Stomach smooth muscle (tissue), 2 donors: Measurements from ENCODE around the gene OTOG.

Experiments
- H3K27ac ChIP-seq: one replicate; pipeline ENCODE4 v1.7.0; 2013; ENCODE audit warnings: mild to moderate bottlenecking, low read length, inconsistent platforms
- H3K27me3 ChIP-seq, 2 donors: one replicate each; pipeline ENCODE4 v1.7.0; 2013; ENCODE audit warnings: low read length in 2 of 2; ENCODE audit not compliant: insufficient read depth in 2 of 2, control insufficient read depth in 1 of 2
- H3K36me3 ChIP-seq, 2 donors: one replicate each; pipeline ENCODE4 v1.7.0; 2013; ENCODE audit warnings: low read length in 2 of 2; ENCODE audit not compliant: control insufficient read depth in 2 of 2, insufficient read depth in 2 of 2
- H3K4me1 ChIP-seq: one replicate; pipeline ENCODE4 v1.7.0; 2013; ENCODE audit warnings: low read length; ENCODE audit not compliant: control insufficient read depth, insufficient read depth
- H3K4me3 ChIP-seq, 2 donors: one replicate each; pipeline ENCODE4 v1.7.0; 2013; ENCODE audit warnings: low read length in 2 of 2
- H3K9ac ChIP-seq, 2 donors: one replicate each; pipeline ENCODE4 v1.7.0; 2013; ENCODE audit warnings: low read length in 2 of 2, mild to moderate bottlenecking in 1 of 2
- H3K9me3 ChIP-seq, 2 donors: one replicate each; pipeline ENCODE4 v1.7.0; 2013; ENCODE audit warnings: low read length in 2 of 2; ENCODE audit not compliant: control insufficient read depth in 2 of 2
- donor health status: healthy.
- donor health status: Pancreatic carcinoma.

Gene OTOG

DNA sequence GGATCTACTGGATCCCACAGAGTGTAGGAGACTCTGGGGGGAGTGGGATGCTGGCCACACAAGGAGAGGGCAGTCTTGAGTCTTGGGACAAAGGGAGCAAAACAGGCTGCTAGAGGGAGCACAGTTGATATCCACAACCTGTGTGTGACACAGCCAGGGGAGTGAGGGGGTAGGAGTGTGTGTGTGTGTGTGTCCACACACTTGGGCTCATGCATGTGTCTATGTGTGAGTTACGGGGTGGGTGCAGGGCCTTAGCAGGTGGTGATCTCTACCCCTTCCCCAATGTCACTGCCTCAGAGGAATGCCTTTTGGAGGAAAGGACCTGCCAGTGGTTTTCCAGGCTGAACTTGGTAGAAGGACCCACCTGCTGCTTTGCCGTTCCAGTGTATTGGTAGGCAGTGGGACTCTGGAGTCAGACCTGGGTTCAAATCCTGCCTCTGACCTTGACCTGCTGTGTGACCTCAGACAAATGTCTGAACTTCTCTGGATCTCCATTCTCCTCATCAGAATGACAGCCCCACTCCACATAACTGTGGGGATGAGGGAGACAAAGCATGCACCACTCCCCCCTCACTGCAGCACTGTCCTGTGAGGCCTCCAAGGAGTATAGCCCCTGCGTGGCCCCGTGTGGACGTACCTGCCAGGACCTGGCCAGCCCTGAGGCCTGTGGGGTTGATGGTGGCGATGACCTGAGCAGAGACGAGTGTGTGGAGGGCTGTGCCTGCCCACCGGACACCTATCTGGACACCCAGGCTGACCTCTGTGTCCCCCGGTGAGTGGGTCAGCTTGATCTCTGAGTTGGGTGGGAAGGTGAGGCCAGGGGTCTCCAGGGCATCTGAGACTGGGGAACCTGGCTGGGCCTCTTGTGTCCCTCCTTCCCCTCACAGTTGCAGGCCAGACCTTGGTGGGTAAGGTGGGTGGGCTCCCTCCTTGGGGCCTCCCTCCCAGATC is 27.4 kb downstream of the OTOG start:
- no peak overlapping the region for H3K4me3 ChIP-seq
- H3K4me1 ChIP-seq, result no peaks in the 10 kb centered on the region
- no peaks in the 10 kb centered on the region for H3K9me3 ChIP-seq
- H3K27me3 ChIP-seq, result peaks cover 0 to 6% of the 10 kb centered on the region in 2 donors
- no peaks in the 10 kb centered on the region for H3K36me3 ChIP-seq
- no peak overlapping the region for H3K9ac ChIP-seq
- no peak overlapping the region for H3K27ac ChIP-seq

DNA sequence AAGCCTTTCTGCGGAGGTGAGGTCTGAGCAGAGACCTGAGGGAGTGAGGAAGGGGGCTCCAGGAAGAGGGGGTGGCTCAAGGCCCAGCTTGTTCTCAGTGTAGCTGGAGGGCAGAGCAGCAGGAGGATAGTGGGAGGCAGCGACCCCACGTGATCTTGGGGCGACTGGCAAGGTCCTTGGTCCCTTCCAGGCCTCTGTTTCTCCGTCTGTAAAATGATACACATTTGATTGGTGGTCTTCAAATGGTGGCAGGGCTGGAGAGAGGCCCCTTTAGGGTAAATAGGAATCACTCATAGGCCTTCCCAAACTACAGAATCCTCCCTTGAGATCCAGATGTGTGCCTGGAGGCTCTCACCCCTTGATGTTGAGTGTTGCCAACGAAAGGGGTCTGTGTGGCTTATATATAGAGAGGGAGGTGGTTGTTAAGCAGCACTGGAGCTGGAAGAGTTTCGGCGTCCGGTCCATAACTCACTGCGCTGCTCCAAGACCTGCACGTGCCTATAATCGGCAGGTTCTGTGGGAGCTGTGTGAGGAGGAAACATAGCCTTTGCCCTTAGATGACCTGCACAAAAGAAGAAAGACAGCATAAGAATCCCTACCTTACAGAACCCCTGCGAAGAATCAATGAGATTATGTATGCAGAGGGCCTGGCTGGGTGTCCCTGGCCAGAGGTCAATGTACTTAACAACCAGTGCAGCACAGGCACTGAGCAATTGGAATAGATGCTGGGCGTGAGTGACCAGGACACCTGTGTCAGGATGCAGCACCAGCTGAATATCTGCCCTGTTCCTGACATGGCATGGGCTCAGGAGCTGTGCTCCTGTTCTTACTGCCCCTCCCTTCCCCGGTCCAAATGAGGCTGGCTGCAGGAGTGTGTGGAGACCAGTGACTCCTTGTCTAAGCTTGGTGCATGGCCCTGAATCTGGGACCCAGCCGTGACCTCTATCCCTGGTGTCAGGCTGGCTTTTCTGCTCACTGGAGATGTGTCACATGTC is 28.7 kb downstream of the OTOG start:
- Histone ChIP-seq H3K27ac (no peak overlapping the region), H3K27me3 (peaks cover 0 to 6% of the 10 kb centered on the region in 2 donors), H3K4me1 (no peaks in the 10 kb centered on the region), H3K36me3 (no peaks in the 10 kb centered on the region), H3K4me3 (no peak overlapping the region), H3K9ac (no peak overlapping the region), H3K9me3 (no peaks in the 10 kb centered on the region)

DNA sequence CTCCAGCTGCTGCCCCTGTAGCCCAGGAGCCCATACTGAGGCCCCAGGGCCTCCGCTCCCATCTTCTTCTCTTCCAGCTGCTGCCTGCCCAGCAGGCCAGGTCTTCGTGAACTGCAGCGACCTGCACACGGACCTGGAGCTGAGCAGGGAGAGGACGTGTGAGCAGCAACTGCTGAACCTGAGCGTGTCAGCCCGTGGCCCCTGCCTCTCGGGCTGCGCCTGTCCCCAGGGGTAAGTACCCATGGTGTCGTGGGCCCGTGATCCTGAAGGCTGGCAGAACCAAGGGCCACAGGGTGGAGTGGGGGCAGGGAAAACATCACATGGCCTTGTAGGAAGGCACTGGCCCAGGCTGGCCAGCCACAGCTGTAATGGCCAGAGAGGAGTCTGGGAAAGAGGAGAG is 31.2 kb downstream of the OTOG start:
- Histone ChIP-seq H3K9ac (no peak overlapping the region), H3K4me3 (no peak overlapping the region), H3K36me3 (no peaks in the 10 kb centered on the region), H3K9me3 (no peaks in the 10 kb centered on the region), H3K4me1 (no peaks in the 10 kb centered on the region), H3K27me3 (peaks cover 0 to 2% of the 10 kb centered on the region in 2 donors), H3K27ac (no peak overlapping the region)

DNA sequence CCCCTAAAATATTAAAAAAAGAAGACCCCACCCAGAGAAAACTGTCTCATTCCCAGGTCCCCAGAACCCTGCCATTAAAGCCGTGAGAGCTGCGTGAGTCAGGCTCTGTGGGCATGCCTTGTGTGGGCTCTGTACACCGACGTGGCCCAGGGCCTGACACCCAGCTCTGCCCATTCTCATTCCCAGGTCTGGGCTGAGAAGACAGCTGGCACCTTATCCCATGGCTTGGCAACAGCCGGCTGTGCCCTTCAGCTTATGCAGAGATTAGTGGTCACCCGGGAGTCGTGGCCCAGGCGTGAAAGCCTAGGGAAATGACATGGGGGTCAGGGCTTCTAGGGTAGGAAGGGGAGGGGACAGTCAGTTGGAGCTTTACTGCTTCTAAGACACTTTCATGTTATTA is 31.9 kb downstream of the OTOG start:
- Histone ChIP-seq H3K9me3 (no peaks in the 10 kb centered on the region), H3K4me3 (no peak overlapping the region), H3K9ac (no peak overlapping the region), H3K4me1 (no peaks in the 10 kb centered on the region), H3K36me3 (no peaks in the 10 kb centered on the region), H3K27me3 (peaks cover 0 to 2% of the 10 kb centered on the region in 2 donors), H3K27ac (no peak overlapping the region)

DNA sequence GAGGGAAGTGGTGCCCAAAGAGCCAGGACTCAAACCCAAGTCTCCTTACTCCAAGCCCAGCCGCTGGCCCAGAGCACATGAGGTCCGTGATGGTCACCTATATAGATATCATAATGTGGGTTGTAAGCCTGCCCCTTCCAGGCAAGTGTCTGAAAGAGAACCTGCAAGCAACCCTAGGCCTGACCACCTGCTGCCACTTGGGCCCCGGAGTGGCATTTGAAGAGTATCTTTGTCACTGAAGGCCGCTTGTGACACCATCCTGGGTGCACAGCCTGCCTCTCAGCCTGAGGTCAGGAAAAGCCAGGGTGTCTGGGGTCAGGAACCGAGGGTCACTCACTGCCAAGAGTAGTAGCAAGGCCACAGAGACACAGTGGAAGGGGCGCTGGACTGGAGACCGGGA is 32.4 kb downstream of the OTOG start:
- Histone ChIP-seq H3K36me3 (no peaks in the 10 kb centered on the region), H3K4me1 (no peaks in the 10 kb centered on the region), H3K27ac (no peak overlapping the region), H3K9me3 (no peaks in the 10 kb centered on the region), H3K27me3 (no peaks in the 10 kb centered on the region), H3K4me3 (no peak overlapping the region), H3K9ac (no peak overlapping the region)

DNA sequence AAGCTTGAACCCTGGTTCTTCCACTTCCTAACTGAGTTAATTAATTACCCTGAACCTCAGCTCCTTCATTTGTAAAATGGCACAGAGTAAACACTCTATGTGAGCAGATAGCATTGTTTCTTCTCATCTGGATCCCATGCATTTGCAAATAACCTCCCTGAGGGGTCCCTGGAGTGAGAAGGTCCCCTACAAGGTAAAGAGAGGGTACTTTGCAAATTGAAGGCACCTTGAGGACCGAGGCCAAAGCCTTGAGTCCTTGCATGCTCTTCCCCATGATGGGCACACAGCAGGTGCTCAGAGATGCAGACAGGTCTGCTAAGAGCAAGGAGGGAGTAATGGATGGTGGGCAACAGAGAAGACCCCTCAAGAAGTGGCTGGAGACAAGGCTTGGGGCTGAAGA is 33.2 kb downstream of the OTOG start:
- Histone ChIP-seq H3K27me3 (no peaks in the 10 kb centered on the region), H3K4me1 (no peaks in the 10 kb centered on the region), H3K9ac (no peak overlapping the region), H3K36me3 (no peaks in the 10 kb centered on the region), H3K4me3 (no peak overlapping the region), H3K9me3 (no peaks in the 10 kb centered on the region), H3K27ac (no peak overlapping the region)

DNA sequence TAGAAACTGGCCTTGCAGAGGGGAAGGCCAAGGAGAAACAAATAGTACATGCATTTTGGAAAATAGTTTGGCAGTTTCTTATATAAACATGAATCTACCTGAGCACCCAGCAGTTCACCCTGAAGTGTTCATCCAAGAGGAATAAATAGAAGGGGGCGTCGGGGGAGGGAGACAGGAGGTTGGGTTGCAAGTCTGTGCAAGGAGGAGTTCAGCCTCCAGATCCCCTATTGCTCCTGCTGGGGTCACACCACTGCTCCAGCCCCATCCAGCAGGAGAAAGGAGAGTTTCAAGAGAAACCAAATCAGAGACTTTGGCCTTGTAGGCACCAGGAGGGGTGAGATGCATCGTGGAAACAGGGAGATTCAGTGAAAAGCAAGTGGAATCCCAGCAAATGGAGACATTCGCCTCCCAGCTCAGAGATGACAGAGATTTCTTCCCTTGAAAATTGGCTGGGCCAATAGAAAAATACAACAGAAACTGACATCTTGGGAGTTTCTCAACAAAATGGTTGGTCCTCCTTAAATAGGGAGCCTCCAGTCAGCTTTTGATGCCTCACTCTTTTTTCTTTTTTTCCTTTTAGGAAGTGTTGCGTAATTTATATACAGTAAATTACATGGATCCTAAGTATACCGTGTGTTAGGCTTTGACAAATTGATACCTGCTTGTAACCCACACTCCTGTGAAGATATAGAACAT is 34.1 kb downstream of the OTOG start:
- no peaks in the 10 kb centered on the region for H3K27me3 ChIP-seq
- H3K36me3 ChIP-seq, result no peaks in the 10 kb centered on the region
- no peak overlapping the region for H3K4me3 ChIP-seq
- H3K9ac ChIP-seq, result no peak overlapping the region
- no peak overlapping the region for H3K27ac ChIP-seq
- H3K9me3 ChIP-seq, result no peaks in the 10 kb centered on the region
- H3K4me1 ChIP-seq, result no peaks in the 10 kb centered on the region

DNA sequence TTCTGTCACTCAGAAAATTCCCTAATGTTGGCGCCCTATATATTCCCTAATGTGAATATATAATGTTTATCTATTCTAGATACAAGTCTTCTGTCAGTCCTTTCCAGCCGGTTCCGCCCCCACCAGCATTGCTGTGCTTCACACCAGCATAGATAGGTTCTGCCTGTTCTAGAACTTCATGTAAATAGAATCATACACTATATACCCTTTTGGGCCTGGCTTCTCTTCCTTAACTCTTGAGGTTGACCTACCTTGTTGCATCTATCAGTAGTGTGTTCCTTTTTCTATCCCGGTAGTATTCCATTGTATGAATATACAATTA is 34.6 kb downstream of the OTOG start:
- no peaks in the 10 kb centered on the region for H3K9me3 ChIP-seq
- no peak overlapping the region for H3K9ac ChIP-seq
- H3K4me3 ChIP-seq, result no peak overlapping the region
- no peaks in the 10 kb centered on the region for H3K4me1 ChIP-seq
- H3K27ac ChIP-seq, result no peak overlapping the region
- no peaks in the 10 kb centered on the region for H3K36me3 ChIP-seq
- H3K27me3 ChIP-seq, result no peaks in the 10 kb centered on the region

DNA sequence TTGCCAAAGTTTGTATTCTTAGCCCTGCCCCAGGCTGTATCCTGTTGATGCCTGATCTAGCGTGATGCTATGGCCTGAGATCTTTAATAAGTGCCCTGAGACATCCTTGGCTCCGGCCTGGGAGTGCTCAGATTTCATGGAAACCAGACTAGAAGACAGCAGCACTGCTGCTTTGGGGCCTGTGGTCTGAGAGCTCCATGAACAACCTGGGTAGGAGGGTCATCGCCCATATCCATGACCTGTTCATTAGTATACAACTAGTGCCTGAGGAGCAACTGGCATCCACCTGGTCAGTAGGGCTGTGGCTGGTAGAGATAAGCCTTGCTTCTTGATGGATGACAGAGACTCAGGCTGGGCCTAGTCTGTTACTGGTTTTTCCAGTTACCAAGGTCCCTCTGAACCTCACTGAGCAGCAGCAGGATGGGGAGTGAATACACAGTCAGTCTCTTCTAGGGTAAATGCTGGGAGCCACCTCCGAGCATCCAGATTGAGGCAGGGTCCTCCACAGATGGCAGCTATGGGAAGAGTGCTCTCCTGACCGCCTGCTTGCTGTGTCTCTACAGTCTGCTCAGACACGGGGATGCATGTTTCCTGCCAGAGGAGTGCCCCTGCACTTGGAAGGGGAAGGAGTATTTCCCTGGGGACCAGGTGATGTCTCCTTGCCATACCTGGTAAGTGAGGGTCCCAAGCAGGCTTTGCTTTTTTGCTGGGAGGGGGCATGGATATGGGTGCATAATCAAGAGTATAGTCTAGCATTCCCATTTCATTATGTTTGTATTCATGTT is 39.0 kb downstream of the OTOG start:
- no peak overlapping the region for H3K4me3 ChIP-seq
- peaks cover 0 to 6% of the 10 kb centered on the region in 2 donors for H3K27me3 ChIP-seq
- H3K36me3 ChIP-seq, result no peaks in the 10 kb centered on the region
- H3K4me1 ChIP-seq, result no peaks in the 10 kb centered on the region
- H3K9ac ChIP-seq, result no peak overlapping the region
- H3K27ac ChIP-seq, result no peak overlapping the region
- H3K9me3 ChIP-seq, result no peaks in the 10 kb centered on the region

DNA sequence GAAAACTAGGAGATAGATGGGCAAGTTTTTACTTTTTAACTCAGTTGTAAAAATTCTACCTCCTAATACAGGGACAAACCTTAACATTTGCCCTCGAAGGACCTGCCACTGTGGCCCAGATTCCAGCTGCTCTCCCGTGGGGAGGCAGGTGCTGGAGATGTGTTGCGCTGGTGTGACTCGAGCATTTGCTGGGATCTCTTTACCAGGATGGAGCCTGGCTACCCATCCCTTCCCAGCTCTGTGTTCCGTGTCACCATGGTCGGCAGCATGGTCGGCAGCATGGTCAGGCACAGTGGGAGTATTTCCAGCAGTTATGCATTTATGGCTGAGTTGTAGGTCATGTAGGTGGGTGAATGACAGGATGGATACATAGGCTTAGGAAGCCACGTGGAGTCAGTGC is 41.1 kb downstream of the OTOG start:
- Histone ChIP-seq H3K4me1 (no peaks in the 10 kb centered on the region), H3K27me3 (peaks cover 0 to 10% of the 10 kb centered on the region in 2 donors), H3K9ac (no peak overlapping the region), H3K36me3 (no peaks in the 10 kb centered on the region), H3K4me3 (no peak overlapping the region), H3K27ac (no peak overlapping the region), H3K9me3 (no peaks in the 10 kb centered on the region)
